ENCODE data around the gene MFGE8.

The MFGE8 gene

GRCh38 chr15:88911766-88912118 is 1.4 kb downstream of the MFGE8 start:
- H3K27ac Mint-ChIP-seq: peak overlapping the region; percentile 90

GRCh38 chr15:88909956-88910831 is 3.0 kb downstream of the MFGE8 start:
- Mint-ChIP-seq H3K27ac (peak overlapping the region; percentile 99), H3K4me1 (peaks cover 74% of the 10 kb centered on the region), H3K9me3 (no peaks in the 10 kb centered on the region), H3K27me3 (ENCODE audit: low read depth, poor library complexity) (peaks cover 3% of the 10 kb centered on the region), H3K36me3 (ENCODE audit: low read depth) (peaks cover 36% of the 10 kb centered on the region), H3K4me3 (peak overlapping the region; percentile 92)
- peak; percentile 37 for DNase-seq
- TF ChIP-seq CTCF (IDR thresholded peaks at IDR 0.05): no peak

More at GRCh38 chr15:88911766-88912118, 1.4 kb downstream of the MFGE8 start:
- Mint-ChIP-seq H3K36me3 (ENCODE audit: low read depth) (peaks cover 25% of the 10 kb centered on the region), H3K4me3 (peak overlapping the region; percentile 92), H3K9me3 (no peaks in the 10 kb centered on the region), H3K4me1 (peaks cover 62% of the 10 kb centered on the region), H3K27me3 (ENCODE audit: low read depth, poor library complexity) (peaks cover 3% of the 10 kb centered on the region)
- no peak for TF ChIP-seq CTCF (IDR thresholded peaks at IDR 0.05)
- DNase-seq: no peak

- peak; percentile 36 for DNase-seq
- Mint-ChIP-seq H3K4me3 (peak overlapping the region; percentile 92), H3K36me3 (ENCODE audit: low read depth) (peaks cover 41% of the 10 kb centered on the region), H3K4me1 (peaks cover 81% of the 10 kb centered on the region), H3K9me3 (no peaks in the 10 kb centered on the region), H3K27ac (peak overlapping the region; percentile 99), H3K27me3 (ENCODE audit: low read depth, poor library complexity) (peaks cover 3% of the 10 kb centered on the region)
- TF ChIP-seq CTCF (IDR thresholded peaks at IDR 0.05): no peak
Observed at GRCh38 chr15:88908697-88909621, 4.2 kb downstream of the MFGE8 start.

GRCh38 chr15:88908123-88908522 is 5.1 kb downstream of the MFGE8 start:
- DNase-seq: no peak
- peak overlapping the region; percentile 54 for H3K4me3 Mint-ChIP-seq
- H3K27me3 Mint-ChIP-seq (ENCODE audit: low read depth, poor library complexity): peaks cover 3% of the 10 kb centered on the region
- TF ChIP-seq CTCF (IDR thresholded peaks at IDR 0.05): no peak
- H3K36me3 Mint-ChIP-seq (ENCODE audit: low read depth): peaks cover 45% of the 10 kb centered on the region
- H3K9me3 Mint-ChIP-seq: no peaks in the 10 kb centered on the region
- H3K4me1 Mint-ChIP-seq: peaks cover 74% of the 10 kb centered on the region
- H3K27ac Mint-ChIP-seq: peak overlapping the region; percentile 85

GRCh38 chr15:88907111-88907510 is 6.1 kb downstream of the MFGE8 start:
- H3K27ac Mint-ChIP-seq: no peak overlapping the region
- H3K4me3 Mint-ChIP-seq: no peak overlapping the region
- peaks cover 3% of the 10 kb centered on the region for H3K27me3 Mint-ChIP-seq (ENCODE audit: low read depth, poor library complexity)
- peaks cover 73% of the 10 kb centered on the region for H3K4me1 Mint-ChIP-seq
- peaks cover 52% of the 10 kb centered on the region for H3K36me3 Mint-ChIP-seq (ENCODE audit: low read depth)
- no peak for TF ChIP-seq CTCF (IDR thresholded peaks at IDR 0.05)
- H3K9me3 Mint-ChIP-seq: no peaks in the 10 kb centered on the region
- DNase-seq: no peak

All from nephron progenitor cell (in vitro differentiated cells).